Peyer's patch (tissue), 4 donors: ENCODE measurements around the gene CHMP4B. TPM values are rescaled to one million over a fixed set of nuclear protein-coding genes. Genes with fewer than 3 reads are reported as not detected.

Source experiments
- DNase-seq, 3 donors: peaks; one replicate each; pipeline ENCODE4 v3.0.0-alpha.2; 2017 to 2019
- H3K27ac ChIP-seq, 4 donors: fragments of 200-600 bp; sonication (generic); one replicate each; pipeline ENCODE4 v1.5.1; 2016 to 2019
- H3K27me3 ChIP-seq, 2 donors: fragments of 200-600 bp; sonication (generic); one replicate each; pipeline ENCODE4 v1.5.1; 2019
- H3K36me3 ChIP-seq, 3 donors: fragments of 200-600 bp; sonication (generic); one replicate each; pipeline ENCODE4 v1.5.1; 2016 to 2019
- H3K4me1 ChIP-seq, 4 donors: fragments of 200-600 bp; sonication (generic); one replicate each; pipeline ENCODE4 v1.5.1; 2016 to 2019
- H3K4me3 ChIP-seq, 4 donors: fragments of 200-600 bp; sonication (generic); 1 replicate in 3 of 4; 2 replicates in 1 of 4; pipeline ENCODE4 v1.5.1; 2016 to 2019; ENCODE audit warnings: mild to moderate bottlenecking in 1 of 4
- H3K9me3 ChIP-seq, 4 donors: fragments of 200-600 bp; sonication (generic); one replicate each; pipeline ENCODE4 v1.5.1; 2016 to 2019; ENCODE audit warnings: mild to moderate bottlenecking in 1 of 4
- POLR2A ChIP-seq, 2 donors: fragments of 450-650 bp; IDR thresholded peaks; one replicate each; pipeline ENCODE4 v1.5.1; 2017; ENCODE audit warnings: antibody characterized with exemption in 2 of 2, mild to moderate bottlenecking in 2 of 2, moderate library complexity in 2 of 2
- total RNA-seq, 4 donors: library from RNA; depleted of rRNA; stranded (reverse); fragments of >200 nt; gene quantifications; one replicate each; pipeline ENCODE4 v1.1.0, GENCODE V29; 2016
- TF ChIP-seq, protein P1 (sequence below), 6 experiments: fragments of 450-650 bp in 4 of 6; fragments of 200-600 bp in 2 of 6; sonication (generic) in 1 of 6; IDR thresholded peaks; one replicate each; pipeline ENCODE4 v1.5.1; 2017 to 2019; ENCODE audit warnings: antibody characterized with exemption in 6 of 6, mild to moderate bottlenecking in 3 of 6, moderate library complexity in 1 of 6

CHMP4B gene
- total RNA-seq, 4 donors from 2014 or later = 80.0 to 137 (median 111) TPM

DNA sequence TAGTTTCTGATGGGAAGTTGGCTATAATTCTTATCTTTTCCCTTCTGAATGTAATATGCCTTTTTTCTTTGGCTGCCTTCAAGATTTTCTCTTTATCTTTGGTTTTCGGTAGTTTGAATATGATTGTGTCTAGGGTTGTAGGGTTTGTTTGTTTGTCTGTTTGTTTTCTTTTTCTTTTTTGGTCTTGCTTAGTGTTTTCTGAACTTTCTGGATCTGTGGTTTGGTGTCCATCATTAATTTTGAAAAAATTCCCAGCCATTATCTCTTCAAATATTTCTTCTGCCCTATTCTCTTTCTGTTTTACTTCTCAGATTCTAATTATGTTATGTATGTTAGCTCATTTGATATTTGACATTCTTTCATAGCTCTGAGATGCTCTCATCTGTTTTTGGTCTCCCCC lies 79.4 kb downstream of the CHMP4B start:
- no peaks in the 10 kb centered on the region for H3K9me3 ChIP-seq
- TF ChIP-seq, protein P1, sequence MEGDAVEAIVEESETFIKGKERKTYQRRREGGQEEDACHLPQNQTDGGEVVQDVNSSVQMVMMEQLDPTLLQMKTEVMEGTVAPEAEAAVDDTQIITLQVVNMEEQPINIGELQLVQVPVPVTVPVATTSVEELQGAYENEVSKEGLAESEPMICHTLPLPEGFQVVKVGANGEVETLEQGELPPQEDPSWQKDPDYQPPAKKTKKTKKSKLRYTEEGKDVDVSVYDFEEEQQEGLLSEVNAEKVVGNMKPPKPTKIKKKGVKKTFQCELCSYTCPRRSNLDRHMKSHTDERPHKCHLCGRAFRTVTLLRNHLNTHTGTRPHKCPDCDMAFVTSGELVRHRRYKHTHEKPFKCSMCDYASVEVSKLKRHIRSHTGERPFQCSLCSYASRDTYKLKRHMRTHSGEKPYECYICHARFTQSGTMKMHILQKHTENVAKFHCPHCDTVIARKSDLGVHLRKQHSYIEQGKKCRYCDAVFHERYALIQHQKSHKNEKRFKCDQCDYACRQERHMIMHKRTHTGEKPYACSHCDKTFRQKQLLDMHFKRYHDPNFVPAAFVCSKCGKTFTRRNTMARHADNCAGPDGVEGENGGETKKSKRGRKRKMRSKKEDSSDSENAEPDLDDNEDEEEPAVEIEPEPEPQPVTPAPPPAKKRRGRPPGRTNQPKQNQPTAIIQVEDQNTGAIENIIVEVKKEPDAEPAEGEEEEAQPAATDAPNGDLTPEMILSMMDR (IDR thresholded peaks at IDR 0.05) = no peak
- TF ChIP-seq POLR2A (IDR thresholded peaks at IDR 0.05) = no peak
- H3K27ac ChIP-seq = no peak overlapping the region
- no peaks in the 10 kb centered on the region for H3K4me1 ChIP-seq
- H3K4me3 ChIP-seq = no peak overlapping the region
- no peaks in the 10 kb centered on the region for H3K36me3 ChIP-seq
- no peaks in the 10 kb centered on the region for H3K27me3 ChIP-seq
- DNase-seq = no peak

DNA sequence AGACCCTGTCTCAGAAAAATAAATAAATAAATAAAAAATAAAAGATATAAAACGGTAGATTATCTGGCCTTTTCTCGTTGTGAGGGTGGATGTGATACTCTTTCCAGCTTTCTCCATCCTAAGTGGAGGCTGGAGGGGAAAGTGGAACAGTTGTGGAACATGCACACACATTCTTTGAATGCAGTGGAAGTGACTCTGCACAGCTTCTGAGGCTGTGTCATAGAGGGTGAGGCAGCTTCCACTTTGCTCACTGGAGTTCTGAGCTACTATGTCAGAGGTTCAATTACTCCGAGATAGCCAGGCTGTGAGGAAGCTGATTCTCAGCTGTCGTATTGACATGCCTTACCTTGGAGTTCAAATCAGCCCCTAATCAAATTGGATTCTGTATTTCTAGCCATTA lies 82.2 kb downstream of the CHMP4B start:
- TF ChIP-seq, protein P1 (IDR thresholded peaks at IDR 0.05) = no peak
- TF ChIP-seq POLR2A (IDR thresholded peaks at IDR 0.05) = no peak
- H3K4me3 ChIP-seq = no peak overlapping the region
- no peaks in the 10 kb centered on the region for H3K4me1 ChIP-seq
- DNase-seq = no peak
- H3K27me3 ChIP-seq = no peaks in the 10 kb centered on the region
- H3K9me3 ChIP-seq = no peaks in the 10 kb centered on the region
- no peak overlapping the region for H3K27ac ChIP-seq
- no peaks in the 10 kb centered on the region for H3K36me3 ChIP-seq

DNA sequence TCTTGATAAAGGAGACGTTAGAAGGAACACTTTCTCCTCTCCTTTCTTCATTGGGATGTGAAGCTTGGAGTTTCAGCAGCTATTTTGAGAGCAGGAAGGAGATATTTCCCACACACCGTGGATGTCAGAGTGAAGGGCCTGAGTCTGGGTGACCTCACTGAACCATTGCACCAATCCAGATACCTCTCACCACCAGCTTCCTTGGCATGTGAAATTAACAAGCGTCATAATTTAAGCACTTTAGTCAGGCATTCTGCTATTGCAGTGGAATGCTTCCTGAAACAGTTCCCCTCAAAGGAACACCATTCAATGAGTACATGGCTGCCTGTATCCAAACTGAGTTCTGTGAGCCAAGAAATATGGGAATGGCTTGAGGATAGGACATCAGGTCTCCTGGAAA lies 83.7 kb downstream of the CHMP4B start:
- H3K27ac ChIP-seq = no peak overlapping the region
- H3K36me3 ChIP-seq = no peaks in the 10 kb centered on the region
- H3K4me3 ChIP-seq = no peak overlapping the region
- no peaks in the 10 kb centered on the region for H3K9me3 ChIP-seq
- no peak for TF ChIP-seq POLR2A (IDR thresholded peaks at IDR 0.05)
- TF ChIP-seq, protein P1 (IDR thresholded peaks at IDR 0.05) = no peak
- no peaks in the 10 kb centered on the region for H3K27me3 ChIP-seq
- no peak for DNase-seq
- H3K4me1 ChIP-seq = no peaks in the 10 kb centered on the region

DNA sequence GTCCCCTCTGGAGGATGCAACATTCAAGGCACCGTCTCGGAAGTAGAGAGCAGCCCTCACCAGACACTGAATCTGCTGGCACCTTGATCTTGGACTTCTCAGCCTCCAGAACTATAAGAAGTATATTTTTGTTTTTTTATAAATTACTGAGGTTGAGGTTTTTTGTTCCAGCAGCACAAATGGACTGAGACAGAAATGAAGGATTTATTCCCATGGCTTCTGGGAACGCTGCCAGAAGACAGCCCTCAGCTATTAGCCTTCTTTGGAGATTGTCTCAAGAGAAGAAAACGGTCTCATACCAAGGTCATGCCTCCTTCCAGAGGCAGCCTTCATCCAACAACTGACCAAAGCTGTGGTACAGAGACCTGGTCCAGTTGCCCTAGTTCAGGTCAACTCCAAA lies 85.4 kb downstream of the CHMP4B start:
- no peak for DNase-seq
- H3K9me3 ChIP-seq = no peaks in the 10 kb centered on the region
- H3K27me3 ChIP-seq = no peaks in the 10 kb centered on the region
- H3K4me1 ChIP-seq = no peaks in the 10 kb centered on the region
- no peak overlapping the region for H3K4me3 ChIP-seq
- H3K27ac ChIP-seq = no peak overlapping the region
- TF ChIP-seq, protein P1 (IDR thresholded peaks at IDR 0.05) = no peak
- no peak for TF ChIP-seq POLR2A (IDR thresholded peaks at IDR 0.05)
- H3K36me3 ChIP-seq = no peaks in the 10 kb centered on the region

DNA sequence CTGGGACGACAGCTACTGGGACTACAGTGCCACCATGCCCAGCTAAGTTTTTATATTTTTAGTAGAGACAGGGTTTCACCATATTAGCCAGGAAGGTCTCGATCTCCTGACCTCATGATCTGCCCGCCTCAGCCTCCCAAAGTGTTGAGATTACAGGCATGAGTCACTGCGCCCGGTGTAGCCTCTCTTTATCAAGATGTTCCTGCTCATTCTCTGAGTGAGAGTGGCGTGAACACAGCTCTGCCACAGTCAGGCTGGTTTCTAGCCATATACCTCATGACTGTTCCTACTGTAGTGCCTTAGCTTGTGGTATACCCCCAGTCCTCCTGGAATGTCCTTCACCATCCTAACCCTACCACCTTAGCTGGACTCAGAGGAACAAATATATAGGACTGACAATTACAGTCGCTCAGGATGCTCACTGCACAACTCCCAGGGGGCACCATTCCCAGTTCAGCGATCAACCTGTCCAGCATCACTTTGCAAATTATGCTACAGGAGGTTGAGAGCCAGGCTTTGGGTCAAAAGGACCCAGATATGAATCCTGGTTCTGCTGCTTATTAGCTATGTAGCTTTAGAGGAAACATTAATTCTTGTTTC lies 86.3 kb downstream of the CHMP4B start:
- Histone ChIP-seq H3K27me3 (no peaks in the 10 kb centered on the region), H3K4me1 (no peaks in the 10 kb centered on the region), H3K27ac (no peak overlapping the region), H3K9me3 (no peaks in the 10 kb centered on the region), H3K4me3 (no peak overlapping the region), H3K36me3 (no peaks in the 10 kb centered on the region)
- DNase-seq = no peak
- no peak for TF ChIP-seq POLR2A (IDR thresholded peaks at IDR 0.05)
- TF ChIP-seq, protein P1 (IDR thresholded peaks at IDR 0.05) = peak in 1 of 6 experiments; percentile 28

DNA sequence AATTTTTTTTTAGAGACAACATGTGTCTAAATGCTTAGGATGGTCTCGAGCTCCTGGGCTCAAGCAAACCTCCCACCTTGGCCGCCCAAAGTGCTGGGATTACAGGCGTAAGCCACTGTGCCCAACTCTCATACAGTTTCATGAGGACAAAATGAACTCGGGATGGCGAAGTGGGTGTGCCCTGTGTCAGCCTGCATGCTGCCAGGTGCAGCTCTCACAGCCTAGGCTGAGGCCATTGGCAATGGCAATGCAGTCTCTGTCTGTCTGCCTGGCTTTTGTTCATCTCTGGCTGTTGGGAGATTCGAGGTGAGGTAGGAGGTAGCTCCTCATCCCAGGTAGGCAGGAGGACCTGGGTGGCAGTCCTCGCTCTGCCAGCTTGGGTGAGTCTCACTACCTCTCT lies 88.0 kb downstream of the CHMP4B start:
- Histone ChIP-seq H3K27ac (no peak overlapping the region), H3K36me3 (no peaks in the 10 kb centered on the region), H3K27me3 (no peaks in the 10 kb centered on the region), H3K4me3 (no peak overlapping the region), H3K9me3 (no peaks in the 10 kb centered on the region), H3K4me1 (no peaks in the 10 kb centered on the region)
- TF ChIP-seq, protein P1 (IDR thresholded peaks at IDR 0.05) = no peak
- no peak for TF ChIP-seq POLR2A (IDR thresholded peaks at IDR 0.05)
- no peak for DNase-seq
